Measurements from ENCODE around the gene HMCES.
"Not testable (repeated sequence)": the region's sequence is repeated elsewhere in the genome, so short reads cannot be mapped to it uniquely, and the experiment has no call there.

HMCES gene

DNA sequence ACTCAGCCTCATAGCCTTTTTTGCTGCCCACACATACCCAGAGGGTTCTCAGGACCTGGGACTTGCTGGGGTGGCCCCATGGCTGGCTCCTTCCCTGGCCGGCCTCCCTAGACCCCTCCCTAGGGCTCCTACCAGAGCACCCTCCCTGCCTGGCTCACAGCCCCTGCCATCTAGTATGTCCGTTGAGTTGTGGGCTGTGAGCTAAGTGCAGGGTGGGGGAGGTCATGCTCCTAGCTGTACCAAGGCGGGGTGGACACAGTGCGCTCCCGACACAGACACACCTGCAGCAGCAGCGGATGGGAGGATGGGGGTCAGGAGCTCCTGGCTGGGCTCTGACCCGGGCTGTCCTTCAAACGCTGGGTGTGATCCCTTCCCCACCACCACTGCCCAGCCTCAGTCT lies 41.6 kb downstream of the HMCES start:
- no peak for DNase-seq (ENCODE audit: low read depth in 1 of 2, low spot score in 1 of 2)

DNA sequence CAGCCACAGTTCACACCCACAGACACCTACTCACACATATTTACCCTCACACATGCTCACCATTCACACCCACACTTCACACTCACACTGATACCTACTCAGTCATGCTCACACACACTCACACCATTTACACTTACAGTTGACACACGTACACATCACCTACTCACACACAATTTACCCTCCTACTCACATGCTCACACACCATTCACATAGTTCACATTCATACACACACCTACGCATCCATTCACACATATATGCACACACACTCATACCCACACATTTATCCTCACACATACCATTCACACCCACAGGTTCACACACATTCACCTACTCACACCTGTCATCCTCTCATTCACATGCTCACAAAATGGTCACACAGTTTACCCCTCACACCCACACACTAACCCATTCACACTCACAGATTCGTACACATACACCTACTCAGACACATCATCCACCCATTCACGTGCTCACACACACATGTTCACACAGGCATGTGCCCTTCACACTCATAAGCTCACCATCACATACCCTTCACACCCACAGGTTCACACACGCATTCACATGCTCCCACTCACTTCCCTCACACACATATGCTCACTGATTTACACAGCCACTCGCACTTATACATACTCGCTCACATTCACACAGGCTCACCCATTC lies 42.3 kb downstream of the HMCES start:
- no peak for DNase-seq (ENCODE audit: low read depth in 1 of 2, low spot score in 1 of 2)

DNA sequence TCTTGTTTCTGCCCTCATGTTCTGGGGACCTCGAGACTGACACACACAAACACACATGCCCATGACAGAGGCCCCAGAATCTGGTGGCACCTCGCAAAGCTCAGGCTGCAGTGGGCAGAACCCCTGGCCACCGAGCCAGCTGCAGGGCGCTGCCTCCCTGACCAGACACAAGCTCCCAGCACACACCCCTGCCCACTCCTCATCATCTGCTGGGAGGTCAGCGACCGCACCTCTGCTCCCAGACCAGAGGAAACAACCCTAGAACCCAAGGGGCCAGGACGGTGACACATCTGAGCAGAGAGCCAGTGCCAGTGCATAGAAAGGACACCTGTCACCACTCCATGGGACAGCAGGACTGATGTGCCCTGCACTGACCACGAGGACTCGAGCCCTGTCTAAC lies 43.2 kb downstream of the HMCES start:
- no peak for DNase-seq (ENCODE audit: low read depth in 1 of 2, low spot score in 1 of 2)

DNA sequence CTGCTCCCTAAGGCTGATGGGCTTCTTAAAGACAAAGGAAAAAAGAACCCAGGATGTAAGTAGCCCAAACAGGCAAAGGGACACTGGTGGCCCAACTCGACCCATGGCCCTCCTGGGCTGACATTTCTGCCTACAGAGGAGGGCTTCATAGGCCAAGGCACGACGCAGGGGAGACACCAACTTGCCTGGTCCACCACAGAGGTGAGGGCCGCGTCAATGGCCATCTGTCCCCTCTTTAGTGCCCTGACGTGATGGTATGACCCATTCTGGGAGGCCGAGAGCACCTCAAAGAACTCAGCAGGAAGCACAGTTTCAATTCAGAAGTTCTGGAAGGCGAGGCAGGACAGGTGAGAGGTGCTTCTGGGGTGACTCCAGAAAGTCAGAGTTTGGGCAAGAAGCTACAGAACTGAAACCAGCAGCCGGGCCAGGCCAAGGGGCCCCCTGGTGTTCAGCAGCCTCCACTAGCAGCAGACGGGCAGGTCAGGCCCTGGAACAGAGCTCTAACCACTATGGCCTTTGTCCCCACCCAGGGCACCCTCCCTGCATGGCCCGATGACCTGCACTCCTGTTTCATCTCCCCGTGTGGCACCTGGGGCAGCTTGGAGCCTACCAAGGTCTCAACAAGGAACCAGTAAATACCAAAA lies 45.1 kb downstream of the HMCES start:
- no peak for DNase-seq (ENCODE audit: low read depth in 1 of 2, low spot score in 1 of 2)

DNA sequence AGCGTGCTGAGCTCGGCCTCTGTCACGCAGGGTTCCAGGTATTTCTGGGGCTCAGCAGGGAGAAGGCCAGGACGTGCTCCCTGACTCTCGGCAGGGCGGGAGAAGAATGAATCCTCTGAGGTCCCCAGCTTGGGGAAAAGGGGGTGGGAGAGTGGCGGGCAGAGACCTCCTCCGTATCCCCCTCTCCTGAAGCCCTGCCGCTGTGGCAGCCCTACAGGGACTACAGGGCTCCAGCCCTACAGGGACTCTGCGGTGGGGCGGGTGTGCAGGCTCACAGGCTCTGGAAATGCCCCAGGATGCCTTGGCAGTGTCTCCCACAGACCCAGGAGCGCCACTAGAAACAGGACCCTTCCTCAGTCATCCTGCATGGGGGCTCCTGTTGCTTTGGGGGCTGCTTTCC lies 46.2 kb downstream of the HMCES start:
- no peak for DNase-seq (ENCODE audit: low read depth in 1 of 2, low spot score in 1 of 2)

DNA sequence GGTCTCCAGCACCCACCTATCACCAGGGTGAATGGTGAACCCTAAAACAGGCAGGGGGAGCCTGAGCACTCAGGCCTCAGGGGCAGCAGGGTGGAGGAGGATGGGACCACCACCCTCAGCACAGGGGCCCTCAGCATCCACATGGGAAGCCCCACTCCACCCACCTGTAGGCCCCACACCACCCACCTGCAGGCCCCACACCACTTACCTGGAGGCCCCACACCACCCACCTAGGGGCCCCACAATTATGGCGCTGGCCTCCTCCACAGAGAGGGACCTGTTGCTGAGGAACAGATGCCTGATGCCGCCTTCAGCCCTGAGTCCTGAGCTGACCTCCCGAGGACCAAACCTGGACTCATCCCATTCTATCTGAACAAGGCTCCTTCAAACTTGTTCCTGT lies 46.7 kb downstream of the HMCES start:
- DNase-seq (ENCODE audit: low read depth in 1 of 2, low spot score in 1 of 2): no peak

DNA sequence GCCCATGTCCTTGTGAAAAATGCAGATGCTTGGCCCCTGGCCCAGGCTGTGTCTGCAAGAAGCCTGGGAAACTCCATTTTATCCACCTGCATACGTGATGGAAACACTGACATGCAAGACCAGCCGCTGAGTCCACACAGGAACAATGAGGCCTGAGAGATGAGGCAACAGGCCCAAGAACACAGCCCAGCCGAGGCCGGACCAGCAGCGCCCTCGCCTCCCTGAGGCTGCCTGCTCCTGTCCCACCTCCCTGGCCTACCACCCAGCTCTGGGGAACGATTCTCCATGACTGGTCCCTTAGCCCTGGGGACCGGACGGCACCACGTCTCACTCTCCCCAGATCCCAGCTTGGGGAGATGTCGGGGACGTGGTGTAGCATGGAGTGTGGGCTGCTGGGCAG lies 47.5 kb downstream of the HMCES start:
- DNase-seq (ENCODE audit: low read depth in 1 of 2, low spot score in 1 of 2): no peak

DNA sequence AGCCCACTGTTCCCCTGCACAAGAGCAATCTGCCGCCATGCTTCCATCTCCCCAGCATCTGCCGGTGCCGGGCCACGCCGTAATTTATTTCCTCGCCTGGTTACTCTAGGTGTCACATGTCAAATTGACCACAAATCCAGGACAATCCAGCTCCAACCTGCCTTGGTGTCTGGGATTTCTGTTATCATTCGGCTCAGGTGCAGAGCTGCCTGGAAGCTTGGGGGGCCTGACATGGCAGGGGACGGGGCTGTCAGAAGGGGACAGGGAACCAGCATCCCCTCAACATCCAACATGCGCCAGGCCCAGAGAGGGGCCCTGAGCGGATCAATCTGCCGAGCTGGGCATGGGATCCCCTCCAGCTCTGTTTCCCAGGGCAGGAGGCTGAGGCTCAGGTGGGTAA lies 47.9 kb downstream of the HMCES start:
- no peak for DNase-seq (ENCODE audit: low read depth in 1 of 2, low spot score in 1 of 2)

DNA sequence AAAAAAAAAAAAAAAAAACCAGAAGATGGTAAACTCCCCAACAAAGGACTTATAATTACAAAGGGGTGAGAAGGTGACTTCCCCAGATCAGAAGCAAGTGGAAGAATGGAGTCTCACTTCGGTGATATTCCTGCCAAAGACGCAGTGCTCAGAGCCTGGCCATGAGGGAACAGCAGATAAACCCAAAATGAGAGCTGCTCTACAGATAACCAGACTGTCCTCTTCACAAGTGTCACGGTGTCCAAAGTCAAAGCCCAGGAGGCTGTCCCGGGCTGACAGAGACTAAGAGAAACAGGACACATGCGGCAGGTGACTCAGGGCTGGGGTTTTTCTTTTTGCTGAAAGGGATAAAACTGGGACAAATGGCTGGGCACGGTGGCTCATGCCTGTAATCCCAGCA lies 48.8 kb downstream of the HMCES start:
- DNase-seq (ENCODE audit: low read depth in 1 of 2, low spot score in 1 of 2): no peak

DNA sequence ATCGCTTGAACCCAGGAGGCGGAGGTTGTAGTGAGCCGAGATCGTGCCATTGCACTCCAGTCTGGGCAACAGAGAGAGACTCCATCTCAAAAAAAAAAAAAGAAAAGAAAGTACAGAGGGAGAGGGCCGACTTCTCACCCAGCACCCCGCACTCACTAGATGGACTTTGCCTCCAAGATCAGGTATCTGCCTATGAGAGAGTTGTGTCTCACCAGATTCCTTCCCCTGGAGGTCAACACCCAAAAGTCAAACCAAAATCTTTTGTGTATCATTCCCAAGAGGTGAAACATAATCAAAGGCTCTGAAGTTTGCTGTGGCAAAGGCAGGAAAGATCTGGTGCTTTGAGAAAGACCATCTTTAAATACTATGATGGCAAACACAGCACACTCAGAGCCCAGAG lies 51.2 kb downstream of the HMCES start:
- no peak for DNase-seq (ENCODE audit: low read depth in 1 of 2, low spot score in 1 of 2)

DNA sequence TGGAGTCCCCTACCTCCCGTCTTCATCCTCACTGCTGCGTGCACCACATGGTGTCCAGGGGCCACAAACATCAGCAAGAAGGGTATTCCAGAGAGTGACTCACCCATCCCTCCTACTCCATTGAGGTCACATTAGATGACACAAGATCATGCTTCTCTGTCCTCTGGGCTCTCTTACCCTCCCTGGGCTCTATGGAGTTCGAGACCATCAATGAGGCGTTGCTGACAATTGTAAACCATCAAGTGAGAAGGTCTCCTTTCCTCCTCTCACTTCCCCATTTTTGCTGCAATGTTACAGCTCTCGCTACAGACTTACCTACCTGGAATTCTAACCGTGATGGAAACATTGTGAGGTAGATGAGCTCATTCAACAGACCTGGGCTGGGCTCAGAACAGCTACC lies 51.7 kb downstream of the HMCES start:
- DNase-seq (ENCODE audit: low read depth in 1 of 2, low spot score in 1 of 2): no peak

DNA sequence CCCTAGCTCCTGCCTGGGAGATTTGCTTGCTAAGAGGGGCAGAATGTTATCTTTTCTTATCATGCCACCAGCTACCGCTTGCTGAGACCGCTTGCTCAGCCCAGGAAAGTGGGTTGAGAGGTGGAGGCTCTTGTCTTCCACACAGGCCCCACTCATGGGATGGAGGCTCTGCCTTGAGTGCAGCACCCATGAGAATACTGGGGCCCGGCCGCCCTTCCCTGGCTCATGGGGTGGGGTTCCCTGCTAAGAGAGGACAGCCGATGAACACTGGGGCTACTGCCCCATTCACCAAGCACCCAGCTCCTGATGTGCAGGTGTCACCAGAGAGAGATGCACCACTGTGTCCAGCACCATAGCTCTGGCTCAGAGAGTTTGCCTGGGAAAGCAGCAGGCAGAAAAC lies 55.2 kb downstream of the HMCES start:
- no peak for DNase-seq (ENCODE audit: low read depth in 1 of 2, low spot score in 1 of 2)

DNA sequence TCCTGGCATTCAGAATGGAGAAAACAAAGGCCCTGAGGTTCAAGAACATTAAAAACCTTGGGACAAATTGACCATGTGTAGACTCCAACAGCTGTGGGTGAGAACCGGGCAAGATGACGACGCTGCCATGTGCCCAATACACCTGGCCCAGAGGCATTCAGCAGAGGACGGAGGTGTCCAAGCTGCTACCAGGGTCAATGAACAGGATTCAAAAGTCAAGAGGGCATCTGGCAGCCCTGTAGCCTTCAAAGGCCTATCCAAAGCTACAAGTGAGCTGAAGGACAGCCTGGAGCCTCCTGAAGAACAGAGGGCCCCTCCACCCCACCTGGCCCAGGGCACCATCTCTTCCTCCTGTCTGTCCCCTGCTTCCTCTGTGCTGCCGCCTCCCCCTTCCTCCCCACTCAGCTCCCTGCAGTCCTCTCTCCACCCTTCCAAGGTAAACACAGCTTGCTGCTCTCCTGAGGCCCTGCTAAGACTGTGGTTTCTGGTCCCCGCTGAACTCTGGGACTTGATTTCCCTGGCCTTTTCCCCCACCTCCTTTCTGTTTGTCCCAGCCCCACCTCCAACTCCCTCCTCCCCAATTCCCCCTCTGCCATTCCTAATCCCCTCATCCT lies 57.5 kb downstream of the HMCES start:
- no peak for DNase-seq (ENCODE audit: low read depth in 1 of 2, low spot score in 1 of 2)

DNA sequence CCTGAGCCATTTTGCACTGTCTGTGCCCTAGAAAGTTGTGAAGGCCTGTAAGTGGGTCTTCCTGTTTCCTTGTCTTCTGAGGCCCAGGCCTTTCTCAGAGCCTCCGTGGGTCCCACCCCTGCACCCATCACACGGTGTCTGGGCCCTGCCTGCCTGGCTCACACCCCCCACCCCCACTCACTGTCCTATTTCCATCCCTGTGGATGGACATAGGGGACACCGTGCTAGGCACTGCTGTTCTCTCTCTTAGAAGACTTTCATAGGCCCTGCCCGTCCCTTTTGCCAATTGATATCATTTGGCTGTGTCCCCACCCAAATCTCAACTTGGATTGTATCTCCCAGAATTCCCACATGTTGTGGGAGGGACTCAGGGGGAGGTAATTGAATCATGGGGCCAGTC lies 59.0 kb downstream of the HMCES start:
- not testable (repeated sequence) for DNase-seq (ENCODE audit: low read depth in 1 of 2, low spot score in 1 of 2)

DNA sequence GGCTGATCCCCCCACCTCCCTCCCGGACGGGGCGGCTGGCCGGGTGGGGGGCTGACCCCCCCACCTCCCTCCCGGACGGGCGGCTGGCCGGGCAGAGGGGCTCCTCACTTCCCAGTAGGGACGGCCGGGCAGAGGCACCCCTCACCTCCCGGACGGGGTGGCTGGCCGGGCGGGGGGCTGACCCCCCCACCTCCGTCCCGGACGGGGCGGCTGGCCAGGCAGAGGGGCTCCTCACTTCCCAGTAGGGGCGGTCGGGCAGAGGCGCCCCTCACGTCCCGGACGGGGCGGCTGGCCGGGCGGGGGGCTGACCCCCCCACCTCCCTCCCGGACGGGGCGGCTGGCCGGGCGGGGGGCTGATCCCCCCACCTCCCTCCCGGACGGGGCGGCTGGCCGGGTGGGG lies 60.5 kb downstream of the HMCES start:
- DNase-seq (ENCODE audit: low read depth in 1 of 2, low spot score in 1 of 2): not testable (repeated sequence)

DNA sequence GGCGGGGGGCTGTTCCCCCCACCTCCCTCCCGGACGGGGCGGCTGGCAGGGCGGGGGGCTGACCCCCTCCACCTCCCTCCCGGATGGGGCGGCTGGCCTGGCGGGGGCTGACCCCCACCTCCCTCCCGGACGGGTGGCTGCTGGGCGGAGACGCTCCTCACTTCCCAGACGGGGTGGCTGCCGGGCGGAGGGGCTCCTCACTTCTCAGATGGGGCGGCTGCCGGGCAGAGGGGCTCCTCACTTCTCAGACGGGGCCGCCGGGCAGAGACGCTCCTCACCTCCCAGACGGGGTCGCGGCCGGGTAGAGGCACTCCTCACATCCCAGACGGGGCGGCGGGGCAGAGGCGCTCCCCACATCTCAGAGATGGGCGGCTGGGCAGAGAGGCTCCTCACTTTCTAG lies 61.2 kb downstream of the HMCES start:
- DNase-seq (ENCODE audit: low read depth in 1 of 2, low spot score in 1 of 2): not testable (repeated sequence)

DNA sequence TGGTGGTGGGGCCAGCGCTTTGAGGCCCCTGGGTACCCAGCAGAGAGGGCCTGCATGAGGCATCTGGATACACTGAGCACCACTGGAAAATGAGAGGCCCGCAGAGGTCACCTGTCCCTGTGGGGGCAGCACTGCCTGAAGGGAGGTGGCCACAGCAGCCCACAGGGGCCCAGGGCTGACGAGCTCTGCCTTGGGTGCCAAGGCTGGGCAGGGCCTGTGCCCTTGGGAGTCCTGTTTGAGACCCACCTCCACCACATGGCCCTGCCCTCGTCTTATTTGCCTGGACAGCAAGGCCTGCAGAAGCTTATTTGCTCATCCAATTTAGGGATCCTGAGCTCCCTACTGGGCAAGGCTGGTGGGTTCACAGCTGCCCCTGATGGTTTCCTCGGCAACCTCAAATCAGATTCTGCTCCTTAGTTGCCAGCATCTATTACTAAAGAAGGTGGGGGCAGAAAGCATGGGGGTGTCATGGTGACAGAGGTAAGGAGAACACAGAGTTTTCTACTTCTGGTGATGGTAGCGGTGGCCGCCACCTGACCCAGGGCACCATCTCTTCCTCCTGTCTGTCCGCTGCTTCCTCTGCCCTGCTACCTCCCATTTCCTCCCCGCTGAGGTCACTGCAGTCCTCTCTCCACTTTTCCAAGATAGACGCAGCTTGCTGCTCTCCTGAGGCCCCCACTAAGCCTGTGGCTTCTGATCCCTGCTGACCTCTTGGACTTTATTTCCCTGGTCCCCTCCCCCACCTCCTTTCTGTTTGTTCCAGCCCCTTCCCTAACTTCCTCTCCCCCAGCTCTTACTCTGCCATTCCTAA lies 62.9 kb downstream of the HMCES start:
- DNase-seq (ENCODE audit: low read depth in 1 of 2, low spot score in 1 of 2): no peak

DNA sequence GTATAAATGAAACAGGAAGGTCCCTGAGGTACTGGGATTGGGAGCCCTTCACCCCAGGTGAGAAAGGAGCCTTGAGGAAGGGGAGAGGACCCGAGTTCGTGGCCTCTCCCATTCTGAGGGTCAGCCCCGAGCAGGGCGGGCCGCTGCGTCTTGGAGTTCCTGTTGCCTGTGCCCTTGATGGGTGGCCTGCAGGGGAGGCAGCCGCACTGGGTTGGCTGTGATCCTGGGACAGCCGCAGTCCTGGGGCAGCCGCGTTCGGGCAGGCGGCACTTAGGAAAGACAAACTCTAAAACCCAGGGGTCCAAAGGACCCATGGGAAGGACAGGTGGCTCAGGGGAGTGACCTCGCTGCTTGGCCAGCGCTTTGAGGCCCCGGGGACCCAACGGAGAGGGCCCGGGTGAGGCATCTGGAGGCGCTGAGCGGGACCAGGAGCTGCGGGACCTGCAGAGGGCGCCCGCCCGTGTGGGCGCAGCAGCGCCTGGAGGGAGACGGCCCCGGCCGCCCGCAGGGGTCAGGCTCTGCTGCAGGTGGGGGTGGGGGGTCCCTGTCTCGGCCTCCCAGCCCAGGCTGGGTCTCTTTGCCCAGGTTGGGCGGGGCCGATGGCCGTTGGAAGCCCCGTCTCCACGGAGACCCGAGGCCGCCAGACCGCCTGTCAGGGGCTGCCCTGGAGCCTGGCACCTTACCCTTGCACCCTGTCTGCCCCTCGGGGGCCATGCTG lies 65.1 kb downstream of the HMCES start:
- DNase-seq (ENCODE audit: low read depth in 1 of 2, low spot score in 1 of 2): no peak

DNA sequence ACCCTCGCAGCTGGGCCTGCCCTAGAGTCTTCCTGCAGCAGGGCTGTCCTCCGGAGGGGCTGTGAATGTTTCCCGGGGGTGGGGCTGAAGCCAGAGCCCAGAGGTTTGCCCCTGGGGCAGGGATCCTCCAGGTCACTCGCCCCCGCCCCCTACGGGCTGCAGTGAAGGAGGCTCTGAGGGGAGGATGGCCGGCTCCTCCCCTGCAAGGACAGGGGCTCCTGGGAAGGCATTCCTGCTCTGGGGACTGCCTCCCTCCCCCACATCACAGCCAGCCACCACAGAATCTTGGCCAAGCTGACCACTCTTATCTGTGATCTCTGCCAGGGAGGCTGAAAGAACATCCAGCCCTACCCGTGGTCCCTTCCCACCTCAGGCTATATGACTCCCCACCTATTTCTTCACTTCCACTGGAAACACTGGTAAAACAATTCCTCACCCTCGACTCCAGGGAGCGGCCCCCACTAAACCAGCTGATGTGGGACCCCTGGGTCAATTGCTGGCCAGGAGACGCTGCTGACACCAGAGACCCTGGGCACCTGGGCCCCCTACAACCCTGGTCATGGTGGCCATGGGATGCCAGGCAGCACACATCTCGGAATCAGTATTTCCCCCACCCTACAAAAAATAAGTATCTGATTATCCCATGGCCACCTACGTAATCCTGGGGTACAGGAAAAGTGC lies 66.0 kb downstream of the HMCES start:
- no peak for DNase-seq (ENCODE audit: low read depth in 1 of 2, low spot score in 1 of 2)

DNA sequence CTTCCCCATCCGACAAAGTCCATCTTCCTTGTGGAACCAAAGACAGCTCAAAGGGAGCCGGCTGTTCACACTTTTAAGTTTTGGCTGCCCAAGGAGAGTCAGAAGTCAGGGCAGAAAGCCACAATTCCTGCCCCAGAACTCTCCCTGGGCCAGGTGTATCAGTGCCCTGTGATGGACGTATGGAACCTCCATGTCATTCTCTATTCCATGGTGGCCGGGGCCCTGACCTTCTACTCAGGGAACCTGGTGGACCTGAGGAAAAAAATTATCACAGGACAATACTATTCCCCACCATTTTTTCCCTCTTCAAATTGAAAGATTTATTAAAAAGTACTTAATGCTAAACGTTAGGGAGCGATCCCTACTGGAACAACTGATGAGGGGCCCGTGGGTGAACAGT lies 66.6 kb downstream of the HMCES start:
- DNase-seq (ENCODE audit: low read depth in 1 of 2, low spot score in 1 of 2): no peak

DNA sequence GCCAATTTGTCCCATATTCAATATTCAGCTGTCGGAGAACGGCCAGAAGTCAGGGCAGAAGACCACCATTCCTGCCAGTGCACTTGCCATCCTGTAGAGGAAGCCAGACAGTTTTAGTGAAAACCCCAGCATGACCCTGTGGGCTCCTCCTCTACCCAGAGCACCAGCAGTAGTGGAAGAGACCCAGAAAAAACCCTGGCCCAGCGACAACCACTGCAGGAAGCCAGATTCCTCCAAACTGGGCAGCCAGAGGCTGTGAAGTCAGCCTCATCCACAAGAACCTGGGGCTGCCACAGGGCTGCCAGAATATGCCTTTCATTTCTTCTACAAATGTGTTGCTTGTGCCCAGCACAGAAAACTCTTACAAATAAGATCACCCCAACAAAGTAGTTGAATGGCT lies 67.3 kb downstream of the HMCES start:
- DNase-seq (ENCODE audit: low read depth in 1 of 2, low spot score in 1 of 2): no peak
